Left colon (tissue), 2 donors: Measurements from ENCODE around the gene B4GALT5. TPM values are rescaled to one million over a fixed set of nuclear protein-coding genes. Genes with fewer than 3 reads are reported as not detected.
"Not testable (repeated sequence)": the region's sequence is repeated elsewhere in the genome, so short reads cannot be mapped to it uniquely, and the experiment has no call there.

Source experiments
- ATAC-seq: fragments of 200-7000 bp; cut with Tn5 transposase; one replicate; pipeline ENCODE4 v1.9.1; 2020; ENCODE audit warnings: mild to moderate bottlenecking, moderate library complexity
- DNase-seq, 2 donors: peaks; one replicate each; pipeline ENCODE4 v3.0.0-alpha.2; 2020
- intact Hi-C, 2 donors: fragments of 100-400 bp; cut with DNase I in 1 of 2; cut with micrococcal nuclease in 1 of 2; formaldehyde crosslinking; loops; one replicate each; pipeline versions ENCODE4 v1.11.2 to v1.14.0; 2022; cut with DNase I, micrococcal nuclease
- total RNA-seq, 2 donors: library from RNA; stranded (reverse); fragmentation: NEBNext Ultra II Directional; extraction: Animal tissue kit (Norgen Biotek cat#: 25700); gene quantifications; one replicate each; pipeline ENCODE4 v1.2.1, GENCODE V29; 2021
- donor health status: DM: no; HTN: no; CAD: no.
- donor health status: DM: yes; HTN: yes; CAD: no.

Gene B4GALT5
- total RNA-seq, 2 donors from 2014 or later: 58.1 to 64.8 TPM

GRCh38 chr20:49641683-49642656 lies 71.7 kb downstream of the B4GALT5 start:
- DNase-seq (peak; percentile 54 to 61), ATAC-seq (peak; percentile 72)
- intact Hi-C loops: no loop called here

- intact Hi-C loops: no loop called here
- no peak for DNase-seq
- no peak for ATAC-seq
Observed at GRCh38 chr20:49637046-49637637, 76.5 kb downstream of the B4GALT5 start.

DNA sequence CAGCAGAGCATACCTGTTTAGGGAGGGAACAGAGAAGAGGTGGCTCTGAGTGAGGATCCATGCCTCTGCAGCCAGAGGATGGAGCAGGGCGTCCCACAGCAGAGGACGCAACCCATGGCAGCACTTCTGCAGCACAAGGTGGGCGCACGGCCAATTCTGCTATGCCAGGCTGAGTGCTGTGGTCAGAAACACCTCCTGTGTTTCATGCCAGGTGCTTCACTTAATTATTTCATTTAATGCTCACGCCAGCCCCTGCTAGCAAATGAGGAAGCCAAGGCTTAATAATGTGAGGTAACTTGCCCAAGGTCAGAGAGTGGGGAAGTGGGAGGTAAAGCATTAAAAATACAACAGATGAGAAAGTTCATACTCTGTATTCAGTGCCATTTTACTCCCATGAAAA lies 77.2 kb downstream of the B4GALT5 start:
- DNase-seq (no peak), ATAC-seq (no peak)
- intact Hi-C loops: no loop called here

- ATAC-seq (no peak), DNase-seq (no peak)
- intact Hi-C loops: no loop called here
Observed at GRCh38 chr20:49635866-49636265, 77.8 kb downstream of the B4GALT5 start.

DNA sequence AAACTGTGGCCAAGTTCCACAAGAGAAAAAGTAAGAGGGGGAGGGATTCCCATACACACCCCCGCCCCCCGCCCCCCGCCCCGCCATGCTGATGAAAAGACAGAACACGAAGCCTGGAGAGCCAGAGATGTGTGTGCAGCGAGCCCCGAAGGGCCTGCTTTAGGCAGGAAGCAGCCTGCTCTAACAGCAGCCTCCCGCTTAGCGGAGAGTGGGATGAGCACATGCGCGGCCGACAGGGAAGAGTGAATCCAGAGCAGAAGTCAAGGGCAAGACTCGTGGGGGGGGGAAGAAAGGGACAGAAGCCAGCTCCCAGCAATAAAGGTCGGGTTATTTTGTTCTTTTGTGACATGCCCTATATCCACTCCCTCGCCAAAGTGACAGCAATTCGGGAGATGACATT lies 78.5 kb downstream of the B4GALT5 start:
- intact Hi-C loops: no loop called here
- DNase-seq: peak; percentile 74 to 82
- peak; percentile 82 for ATAC-seq

DNA sequence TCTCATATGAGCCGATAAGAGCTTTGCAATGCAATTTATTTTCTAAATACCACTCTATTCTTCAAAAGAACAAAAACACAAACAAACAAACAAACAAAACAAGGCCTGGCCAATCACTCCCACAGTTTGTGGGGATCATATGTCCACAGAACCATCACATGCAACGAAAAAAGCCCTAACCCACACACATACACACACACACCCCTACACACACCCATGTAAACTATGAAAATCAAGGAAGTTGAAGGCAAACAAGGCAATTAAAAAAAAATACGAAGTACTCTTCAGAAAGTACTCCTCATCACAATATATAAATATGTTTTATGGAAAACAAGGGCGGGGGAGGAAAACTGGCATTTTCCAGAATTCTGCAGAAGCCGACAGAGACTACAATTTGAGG lies 79.6 kb downstream of the B4GALT5 start:
- intact Hi-C loops: no loop called here
- ATAC-seq: peak; percentile 39

DNA sequence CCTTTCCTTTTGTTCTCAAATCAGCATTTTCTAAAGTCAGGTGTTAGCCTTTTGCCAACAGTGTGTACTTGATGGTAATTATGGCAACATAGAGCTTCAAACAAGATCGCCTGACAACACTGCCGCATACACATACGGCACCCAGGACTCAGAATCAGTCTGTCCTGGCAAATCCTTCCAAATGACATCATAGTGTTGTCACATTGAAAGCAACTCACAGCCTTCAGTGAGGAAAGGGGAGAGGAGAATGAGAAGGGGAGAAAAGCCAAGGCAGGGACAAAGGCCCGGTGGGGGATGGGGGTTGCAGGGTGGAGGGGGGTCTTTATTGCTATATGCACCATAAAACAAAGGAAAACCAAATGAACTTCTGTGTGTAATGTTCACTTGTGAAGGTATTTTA lies 80.0 kb downstream of the B4GALT5 start:
- DNase-seq: no peak
- ATAC-seq: no peak
- intact Hi-C loops: no loop called here

More for the DNA sequence above, 79.6 kb downstream of the B4GALT5 start:
- no peak for DNase-seq

GRCh38 chr20:49633023-49633422 lies 80.7 kb downstream of the B4GALT5 start:
- DNase-seq (no peak), ATAC-seq (no peak)
- intact Hi-C loops: no loop called here

- no peak for DNase-seq
- intact Hi-C loops: no loop called here
- ATAC-seq: no peak
Observed at GRCh38 chr20:49631856-49632418, 81.7 kb downstream of the B4GALT5 start.

DNA sequence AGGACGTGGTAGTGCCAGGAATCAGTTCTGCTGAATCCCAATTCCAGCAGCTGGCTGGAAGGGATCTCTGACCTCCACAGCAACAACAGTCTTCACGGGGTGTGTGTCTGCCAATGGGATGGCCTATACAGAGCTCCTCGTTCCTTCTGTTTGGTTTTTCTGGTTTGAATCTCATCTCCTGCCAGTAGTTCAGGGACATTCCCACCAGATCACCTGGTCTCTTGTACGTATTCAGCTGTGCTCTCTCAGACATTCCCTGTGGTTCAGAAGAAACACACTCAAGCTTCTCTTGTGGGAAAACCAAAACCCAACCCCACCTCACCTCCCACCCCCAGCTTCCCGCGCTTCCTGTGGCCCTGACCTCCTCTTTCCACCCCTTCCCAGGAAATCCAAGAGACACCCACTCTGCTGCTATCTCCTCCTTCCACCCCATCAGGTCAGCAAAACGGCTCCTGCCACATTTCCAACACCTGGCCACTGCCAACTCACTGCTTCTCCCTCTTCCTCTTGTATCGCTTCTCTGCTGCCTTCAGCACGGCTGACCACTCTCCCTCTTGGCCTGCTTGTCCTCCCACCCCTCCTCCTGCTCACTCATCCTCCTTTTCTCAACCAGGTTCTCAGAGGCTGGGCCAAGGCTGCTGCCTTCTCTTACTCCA lies 82.5 kb downstream of the B4GALT5 start:
- intact Hi-C loops: no loop called here
- DNase-seq (no peak), ATAC-seq (no peak)

DNA sequence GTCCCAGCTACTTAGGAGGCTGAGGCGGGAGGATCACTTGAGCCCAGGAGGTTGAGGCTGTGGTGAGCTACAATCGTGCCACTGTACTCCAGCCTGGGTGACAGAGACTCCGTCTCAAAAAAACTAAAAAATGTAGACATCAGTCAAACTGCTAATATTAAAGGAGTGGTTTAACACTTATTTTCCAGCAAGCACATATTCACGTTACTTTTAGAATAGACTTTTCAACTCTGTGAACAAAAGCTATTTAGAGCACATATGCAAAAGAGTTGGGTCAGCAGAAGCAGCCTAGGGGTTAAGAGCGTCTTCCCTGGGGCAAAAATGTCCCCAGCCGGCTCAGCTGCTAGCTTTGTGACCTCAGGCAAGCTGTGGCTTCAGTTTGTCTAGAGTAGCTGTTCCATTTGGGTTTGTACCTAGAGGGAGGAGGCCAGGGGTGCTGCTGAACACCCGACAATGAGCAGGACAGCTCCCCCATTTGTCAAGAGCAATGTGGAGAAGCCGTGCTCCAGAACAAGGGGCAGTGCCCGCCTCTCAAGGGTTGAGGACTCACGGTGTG lies 83.2 kb downstream of the B4GALT5 start:
- intact Hi-C loops: no loop called here
- ATAC-seq (no peak), DNase-seq (no peak)

GRCh38 chr20:49629606-49630005 lies 84.1 kb downstream of the B4GALT5 start:
- intact Hi-C loops: no loop called here
- no peak for ATAC-seq
- no peak for DNase-seq

DNA sequence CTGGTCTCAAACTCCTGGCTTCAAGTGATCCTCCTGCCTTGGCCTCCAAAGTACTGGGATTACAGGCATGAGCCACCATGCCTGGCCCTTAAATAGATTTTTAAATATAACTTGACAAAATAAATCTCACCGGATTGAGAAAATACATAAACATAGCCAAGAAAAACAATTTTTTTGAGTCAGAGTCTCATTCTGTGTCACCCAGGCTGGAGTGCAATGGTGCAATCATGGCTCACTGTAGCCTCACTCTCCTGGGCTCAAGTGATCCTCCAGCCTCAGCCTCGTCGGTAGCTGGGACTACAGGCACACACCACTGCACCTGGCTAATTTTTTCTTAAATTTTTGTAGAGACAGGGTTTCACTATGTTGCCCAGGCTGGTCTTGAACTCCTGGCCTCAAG lies 85.4 kb downstream of the B4GALT5 start:
- ATAC-seq, intact Hi-C loops, DNase-seq: not testable (repeated sequence)

GRCh38 chr20:49627329-49627761 lies 86.3 kb downstream of the B4GALT5 start:
- DNase-seq (peak; percentile 42 to 56), ATAC-seq (peak; percentile 91)
- intact Hi-C loops: no loop called here

DNA sequence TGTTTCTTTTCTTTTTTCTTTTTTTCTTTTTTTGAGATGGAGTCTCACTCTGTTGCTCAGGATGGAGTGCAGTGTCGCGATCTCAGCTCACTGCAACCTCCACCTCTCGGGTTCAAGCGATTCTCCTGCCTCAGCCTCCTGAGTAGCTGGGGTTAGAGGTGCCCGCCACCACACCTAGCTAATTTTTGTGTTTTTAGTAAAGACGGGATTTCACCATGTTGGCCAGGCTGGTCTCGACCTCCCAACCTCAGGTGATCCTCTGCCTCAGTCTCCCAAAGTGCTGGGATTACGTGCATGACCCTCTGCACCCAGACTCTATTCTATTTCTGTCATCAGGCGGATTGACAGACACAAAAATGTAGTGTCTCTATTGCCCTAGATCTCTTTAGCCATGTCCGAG lies 88.7 kb downstream of the B4GALT5 start:
- ATAC-seq: not testable (repeated sequence)
- intact Hi-C loops: loop anchor here in 1 of 2 donors (5.0 kb wide), 1 partner anchor 212 kb away; no protein-coding TSS in a partner anchor

DNA sequence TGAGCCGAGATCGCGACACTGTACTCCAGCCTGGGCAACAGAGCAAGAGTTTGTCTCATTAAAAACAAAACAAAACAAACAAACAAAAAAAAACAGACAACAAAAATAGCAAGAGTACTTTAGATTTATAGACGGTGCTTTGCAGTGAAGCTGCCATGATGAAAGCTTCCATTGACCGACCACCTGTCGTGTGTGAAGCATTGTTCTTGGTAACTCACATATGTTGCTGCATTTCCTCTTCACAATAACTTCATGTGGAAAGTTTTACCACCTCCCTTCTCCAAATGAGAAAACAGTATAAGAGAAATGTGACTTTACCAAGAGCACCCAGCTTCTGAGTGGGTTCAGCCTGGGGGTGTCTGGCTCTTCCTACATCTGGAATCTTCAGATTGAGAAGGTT lies 89.4 kb downstream of the B4GALT5 start:
- DNase-seq: no peak
- intact Hi-C loops: loop anchor here in 1 of 2 donors (5.0 kb wide), 1 partner anchor 213 kb away; no protein-coding TSS in a partner anchor
- no peak for ATAC-seq

More for the DNA sequence above, 88.7 kb downstream of the B4GALT5 start:
- DNase-seq: not testable (repeated sequence)

DNA sequence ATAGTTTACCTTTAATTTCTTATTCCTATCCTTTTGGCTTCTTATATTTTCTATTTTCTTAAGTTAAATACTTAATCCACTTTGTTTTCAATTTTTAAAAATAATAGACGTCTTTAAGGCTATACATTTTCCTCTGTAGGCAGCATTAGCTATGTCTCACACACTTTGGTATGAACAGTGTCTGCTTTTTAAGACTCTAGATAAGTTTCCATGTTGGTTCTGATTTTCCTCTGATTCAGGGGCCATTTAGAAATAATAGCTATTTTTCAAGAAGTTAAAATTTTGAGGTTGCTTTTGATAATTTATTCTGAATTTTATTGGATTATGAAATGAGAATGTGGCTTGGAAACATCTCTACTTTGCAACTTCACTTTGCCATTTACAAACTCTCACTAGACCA lies 91.4 kb downstream of the B4GALT5 start:
- DNase-seq: no peak

GRCh38 chr20:49620364-49621240 lies 93.1 kb downstream of the B4GALT5 start:
- intact Hi-C loops: loop anchor here in 1 of 2 donors (5.0 kb wide), 1 partner anchor 217 kb away; no protein-coding TSS in a partner anchor
- DNase-seq (no peak), ATAC-seq (no peak)

More for the DNA sequence above, 91.4 kb downstream of the B4GALT5 start:
- intact Hi-C loops: loop anchor here in 1 of 2 donors (5.0 kb wide), 1 partner anchor 215 kb away; no protein-coding TSS in a partner anchor
- no peak for ATAC-seq
